ENCODE measurements around the gene ARHGAP44.

DNA sequence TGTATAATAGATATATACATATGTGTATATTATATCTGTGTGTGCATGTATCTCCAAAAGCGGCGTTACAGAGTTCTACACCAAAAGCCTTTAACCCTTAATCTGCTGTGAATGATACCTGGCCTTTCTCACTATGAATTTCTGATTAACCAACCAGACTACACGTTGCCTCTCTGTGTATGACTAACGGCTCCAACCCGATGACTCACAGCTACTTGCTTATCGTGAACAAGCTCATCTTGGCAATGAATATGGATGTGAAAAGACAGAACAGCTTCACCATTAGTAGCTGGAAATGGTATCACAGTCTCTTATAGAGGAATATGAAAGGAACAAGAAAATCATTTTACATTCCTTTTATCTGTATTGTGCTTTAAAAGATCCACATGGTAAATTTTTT, 23.8 kb upstream of the ARHGAP44 start:
- TF ChIP-seq CTCF (IDR thresholded peaks at IDR 0.05 in 8 of 11, conservative IDR thresholded peaks at IDR 0.05 in 3 of 11) = no peak
- no peak for TF ChIP-seq POLR2A (IDR thresholded peaks at IDR 0.05)
- no peak for TF ChIP-seq POLR2AphosphoS5 (IDR thresholded peaks at IDR 0.05)

All from spleen (tissue), 7 donors.